HepG2 (cell line): Measurements from ENCODE around the gene COL9A2. TPM values are rescaled to one million over a fixed set of nuclear protein-coding genes. Genes with fewer than 3 reads are reported as not detected.

Experiments used
- ATAC-seq: fragments of 200-7000 bp; cut with Tn5 transposase; 3 replicates; pipeline ENCODE4 v1.9.1; 2020; ENCODE audit warnings: mild to moderate bottlenecking, moderate library complexity
- BruUV-seq: library from RNA; stranded (reverse); fragments of 400-500 nt; replicated peaks from 2 replicates; lab custom pipeline; 2021; lab: Mats Ljungman, UMichigan
- CTCF ChIA-PET: fragments of 300-600 bp; formaldehyde crosslinking; extraction: SDS; loops from one replicate; lab custom pipeline; 2021; ENCODE audit warnings: low total read pairs, inconsistent platforms, low intra/inter-chr PET ratio; lab: Yijun Ruan, JAX
- POLR2A ChIA-PET: fragments of 350-600 bp; sonication (Branson Sonifier 250); formaldehyde crosslinking; loops from one replicate; lab custom pipeline; 2020; ENCODE audit warnings: antibody characterized with exemption, inconsistent platforms; lab: Yijun Ruan, JAX
- DNase-seq: peaks from one replicate; pipeline ENCODE4 v3.0.0-alpha.2; 2015; ENCODE audit warnings: low spot score
- FAIRE-seq: peaks from 3 replicates; lab custom pipeline; 2011; peaks lifted over from hg19 to GRCh38; lab: Jason Lieb, UNC
- H2AFZ ChIP-seq: one replicate; pipeline ENCODE4 v1.6.1; 2011; ENCODE audit warnings: low read length, inconsistent platforms
- H3K27ac ChIP-seq: fragments of 300-600 bp; 3 replicates; pipeline ENCODE4 v1.8.0; 2011; ENCODE audit warnings: mixed run types, mild to moderate bottlenecking, mixed read lengths, low read length, inconsistent platforms; ENCODE audit not compliant: insufficient read depth; ENCODE audit errors: extremely low read length
- H3K27me3 ChIP-seq, 2 experiments: fragments of 200-600 bp in 1 of 2; 2 replicates in 1 of 2; 3 replicates in 1 of 2; pipeline versions ENCODE4 v1.6.0 to v1.8.0; 2011; ENCODE audit warnings: low read length in 2 of 2, mild to moderate bottlenecking in 2 of 2, moderate library complexity in 2 of 2, inconsistent platforms in 1 of 2; ENCODE audit not compliant: insufficient read depth in 2 of 2, control insufficient read depth in 1 of 2
- H3K36me3 ChIP-seq, 2 experiments: fragments of 200-600 bp in 1 of 2; replicated peaks in 1 of 2; 2 replicates in 1 of 2; 3 replicates in 1 of 2; pipeline versions ENCODE4 v1.5.1 to v1.8.0; 2011; ENCODE audit warnings: low read length in 2 of 2, inconsistent platforms in 1 of 2; ENCODE audit not compliant: insufficient read depth in 2 of 2, control insufficient read depth in 1 of 2
- H3K4me1 ChIP-seq: 2 replicates; pipeline ENCODE4 v1.5.1; 2012; ENCODE audit warnings: low read length, inconsistent platforms; ENCODE audit not compliant: insufficient read depth
- H3K4me2 ChIP-seq: 2 replicates; pipeline ENCODE4 v1.6.0; 2011; ENCODE audit warnings: low read depth, low read length, inconsistent platforms
- H3K4me3 ChIP-seq, 3 experiments: fragments of 200-600 bp in 1 of 3; sonication (generic), shearing (Covaris generic) in 1 of 3; replicated peaks in 1 of 3; 2 replicates each; pipeline ENCODE4 v1.5.1; 2011 to 2016; ENCODE audit warnings: low read length in 3 of 3, inconsistent platforms in 2 of 3, low read depth in 2 of 3, mild to moderate bottlenecking in 2 of 3, control low read depth in 1 of 3, mixed read lengths in 1 of 3; ENCODE audit not compliant: insufficient read depth in 1 of 3
- H3K79me2 ChIP-seq: one replicate; pipeline ENCODE4 v1.6.1; 2011; ENCODE audit warnings: low read length, inconsistent platforms; ENCODE audit not compliant: insufficient read depth
- H3K9ac ChIP-seq: 2 replicates; pipeline ENCODE4 v1.6.0; 2011; ENCODE audit warnings: mild to moderate bottlenecking, low read depth, low read length, inconsistent platforms; ENCODE audit not compliant: insufficient read depth
- H3K9me3 ChIP-seq: 2 replicates; pipeline ENCODE4 v1.5.1; 2012; ENCODE audit warnings: mild to moderate bottlenecking, low read length
- H4K20me1 ChIP-seq: 2 replicates; pipeline ENCODE4 v1.6.0; 2011; ENCODE audit warnings: inconsistent platforms, mild to moderate bottlenecking, low read length, moderate library complexity; ENCODE audit not compliant: insufficient read depth
- CC2D1A ChIP-seq: sonication (generic); formaldehyde crosslinking; IDR thresholded peaks from 2 replicates; pipeline ENCODE4 v1.8.1; 2023; ENCODE audit warnings: mild to moderate bottlenecking, missing genetic modification reagents
- DMTF1 ChIP-seq: sonication (generic); formaldehyde crosslinking; IDR thresholded peaks from 2 replicates; pipeline ENCODE4 v1.4.0; 2020; ENCODE audit warnings: mild to moderate bottlenecking, missing genetic modification reagents
- HDAC6 ChIP-seq: fragments of 200-600 bp; sonication (generic); IDR thresholded peaks from 2 replicates; pipeline ENCODE4 v1.7.0; 2017; ENCODE audit warnings: mild to moderate bottlenecking, antibody characterized with exemption, low read length, low read depth
- HIVEP1 ChIP-seq: sonication (generic); formaldehyde crosslinking; IDR thresholded peaks from 2 replicates; pipeline ENCODE4 v1.4.0; 2020; ENCODE audit warnings: mild to moderate bottlenecking, missing genetic modification reagents
- HNRNPUL1 ChIP-seq: fragments of 200-400 bp; formaldehyde crosslinking; IDR thresholded peaks from 2 replicates; pipeline ENCODE4 v1.6.1; 2017; ENCODE audit warnings: low read depth, mild to moderate bottlenecking, low read length, moderate library complexity
- MED8 ChIP-seq: sonication (generic); formaldehyde crosslinking; IDR thresholded peaks from 2 replicates; pipeline ENCODE4 v1.8.1; 2023; ENCODE audit warnings: mild to moderate bottlenecking, missing genetic modification reagents; ENCODE audit not compliant: insufficient replicate concordance
- MTERF4 ChIP-seq: sonication (generic); formaldehyde crosslinking; IDR thresholded peaks from 2 replicates; pipeline ENCODE4 v1.8.0; 2023; ENCODE audit warnings: mild to moderate bottlenecking, missing genetic modification reagents
- NCOA2 ChIP-seq: sonication (generic); formaldehyde crosslinking; IDR thresholded peaks from 2 replicates; pipeline ENCODE4 v1.8.0; 2022; ENCODE audit warnings: inconsistent platforms
- SOX5 ChIP-seq: IDR thresholded peaks from 2 replicates; pipeline ENCODE4 v1.6.1; 2016; ENCODE audit warnings: borderline replicate concordance
- SP1 ChIP-seq, 2 experiments: fragments of 450-650 bp in 1 of 2; sonication (generic) in 1 of 2; formaldehyde crosslinking in 1 of 2; IDR thresholded peaks; 2 replicates each; pipeline versions ENCODE4 v1.4.0 to v1.6.1; 2016 to 2020; ENCODE audit warnings: missing genetic modification reagents in 1 of 2
- TOPORS ChIP-seq: sonication (generic); formaldehyde crosslinking; IDR thresholded peaks from 2 replicates; pipeline ENCODE4 v1.8.0; 2023; ENCODE audit warnings: mild to moderate bottlenecking, missing genetic modification reagents
- ZBTB3 ChIP-seq: sonication (generic); formaldehyde crosslinking; IDR thresholded peaks from 2 replicates; pipeline ENCODE4 v1.4.0; 2020; ENCODE audit warnings: low read depth, mild to moderate bottlenecking, moderate library complexity, missing genetic modification reagents, borderline replicate concordance
- ZBTB33 ChIP-seq: sonication (generic); formaldehyde crosslinking; IDR thresholded peaks from 2 replicates; pipeline ENCODE4 v1.4.0; 2020; ENCODE audit warnings: missing genetic modification reagents
- ZFP90 ChIP-seq: sonication (generic); formaldehyde crosslinking; IDR thresholded peaks from 2 replicates; pipeline ENCODE4 v1.8.0; 2022; ENCODE audit warnings: missing genetic modification reagents, mild to moderate bottlenecking, inconsistent platforms, borderline replicate concordance
- ZNF362 ChIP-seq: sonication (generic); formaldehyde crosslinking; IDR thresholded peaks from 2 replicates; pipeline ENCODE4 v1.4.0; 2020; ENCODE audit warnings: missing genetic modification reagents, mild to moderate bottlenecking, borderline replicate concordance
- ZNF569 ChIP-seq: sonication (generic); formaldehyde crosslinking; IDR thresholded peaks from 2 replicates; pipeline ENCODE4 v1.5.0; 2020; ENCODE audit warnings: mild to moderate bottlenecking, missing genetic modification reagents, moderate library complexity, borderline replicate concordance
- ZNF616 ChIP-seq: sonication (generic); formaldehyde crosslinking; IDR thresholded peaks from 2 replicates; pipeline ENCODE4 v1.5.0; 2020; ENCODE audit warnings: low read depth, mild to moderate bottlenecking, missing genetic modification reagents
- ZNF703 ChIP-seq: sonication (generic); formaldehyde crosslinking; IDR thresholded peaks from 2 replicates; pipeline ENCODE4 v1.5.1; 2020; ENCODE audit warnings: missing genetic modification reagents, mild to moderate bottlenecking, moderate library complexity, borderline replicate concordance
- WGBS: methylation state at CpG from one replicate; pipeline ENCODE4 v1.1.6; 2017; ENCODE audit warnings: low lambda C conversion rate; 5-methylcytosine and 5-hydroxymethylcytosine counted together
- in situ Hi-C: cut with HindIII; loops from 2 replicates; pipeline ENCODE4 v1.10.0; 2017; ENCODE audit warnings: low pct_unique_long_range_greater_than_20kb; ENCODE audit not compliant: extremely low pct_ligation_motif_present
- intact Hi-C: fragments of 100-400 bp; cut with micrococcal nuclease; formaldehyde crosslinking; loops from one replicate; pipeline ENCODE4 v1.10.0; 2022; ENCODE audit not compliant: unreplicated experiment
- polyA plus RNA-seq, 8 experiments: library from polyadenylated mRNA; depleted of rRNA in 3 of 8; stranded (reverse) in 7 of 8; unstranded in 1 of 8; fragments of >200 nt; fragmentation: Illumina TruSeq in 4 of 8; extraction: Trizol in 4 of 8; gene quantifications; 2 replicates each; pipeline versions ENCODE4 v1.2.1 to v1.2.3, GENCODE V29; 2011 to 2016; ENCODE audit warnings: low read depth in 4 of 8, missing spikeins in 1 of 8, mixed read lengths in 1 of 8; ENCODE audit not compliant: insufficient read depth in 1 of 8
- total RNA-seq, 5 experiments: library from RNA; depleted of rRNA; stranded (reverse); fragments of >200 nt; fragmentation: Illumina TruSeq; extraction: Trizol; gene quantifications; 2 replicates each; pipeline ENCODE4 v1.2.3, GENCODE V29; 2016; ENCODE audit warnings: low read depth in 1 of 5

COL9A2 gene
- total and polyA plus RNA-seq, 2 of the 13 experiments (the other 11 are each of a cell fraction or from before 2014, with no cell fraction given): 20.2 to 26.9 TPM

- TF ChIP-seq ZNF616 (CRISPR knock-in tag) (no peak), HDAC6 (no peak), ZFP90 (CRISPR knock-in tag) (no peak), MED8 (CRISPR knock-in tag) (no peak), NCOA2 (CRISPR knock-in tag) (no peak), HIVEP1 (CRISPR knock-in tag) (no peak), ZBTB33 (no peak), ZNF362 (CRISPR knock-in tag) (no peak), TOPORS (CRISPR knock-in tag) (no peak), ZBTB3 (CRISPR knock-in tag) (no peak)
Measured at GRCh38 chr1:40362199-40362598, 45.1 kb upstream of the COL9A2 start (continued).

GRCh38 chr1:40361637-40362036, 44.6 kb upstream of the COL9A2 start:
- Histone ChIP-seq H3K27me3 (peaks cover 0 to 5% of the 10 kb centered on the region in 2 experiments; a peak in 2 of 5 replicates), H2AFZ (no peak overlapping the region), H4K20me1 (no peaks in the 10 kb centered on the region), H3K4me2 (peak overlapping the region; percentile 2; the same call in 1 of the 2 replicates), H3K4me3 (no peak overlapping the region), H3K9me3 (peaks cover 12% of the 10 kb centered on the region), H3K9ac (no peak overlapping the region), H3K27ac (no peak overlapping the region), H3K4me1 (peaks cover 23% of the 10 kb centered on the region), H3K36me3 (no peaks in the 10 kb centered on the region), H3K79me2 (no peaks in the 10 kb centered on the region)
- intact Hi-C loops: no loop called here
- 67% methylated on average over 3 of the region's 4 CpGs for WGBS
- in situ Hi-C loops: no loop called here
- BruUV-seq: no TSS peak
- ATAC-seq (peak; percentile 51; the same call in 2 of the 3 replicates), DNase-seq (no peak), FAIRE-seq (no peak)
- CTCF ChIA-PET: no interaction called here
- POLR2A ChIA-PET: no interaction called here
- TF ChIP-seq MTERF4 (CRISPR knock-in tag) (no peak), HNRNPUL1 (no peak), ZNF569 (CRISPR knock-in tag) (no peak), CC2D1A (CRISPR knock-in tag) (no peak), SP1 (IDR thresholded peaks at IDR 0.05) (no peak), SP1 (CRISPR knock-in tag; IDR thresholded peaks at IDR 0.05) (no peak), ZNF703 (no peak), DMTF1 (CRISPR knock-in tag) (no peak), SOX5 (CRISPR knock-in tag) (no peak)
